ENCODE results near the gene C2orf72. TPM values are rescaled to one million over a fixed set of nuclear protein-coding genes. Genes with fewer than 3 reads are reported as not detected.

Gene C2orf72
- total RNA-seq (2016; rRNA removed; fragmentation: Illumina TruSeq; extraction: Trizol) (147 and 152 TPM in 2 replicates), polyA plus RNA-seq (2011; rRNA removed) (203 and 242 TPM in 2 replicates), polyA minus RNA-seq (2011; rRNA and poly(A)+ RNA removed; ENCODE audit: low replicate concordance) (0.05 and 126 TPM in 2 replicates), Bru-seq, nascent RNA (percentile 96 among the genes with signal in this experiment), BruChase-seq, experiment 1, labeled RNA remaining after a 6-hour chase (percentile 94 among the genes with signal in this experiment), BruChase-seq, experiment 2, labeled RNA remaining after a 2-hour chase (percentile 95 among the genes with signal in this experiment)
- total RNA-seq (2016; cell fraction: cytosol; rRNA removed; fragmentation: Illumina TruSeq; extraction: Trizol; ENCODE audit: low read depth): 25.4 and 28.7 TPM in 2 replicates
- total RNA-seq (2016; cell fraction: insoluble cytoplasmic fraction; rRNA removed; fragmentation: Illumina TruSeq; extraction: Trizol): 131 and 146 TPM in 2 replicates
- total RNA-seq (2016; cell fraction: membrane; rRNA removed; fragmentation: Illumina TruSeq; extraction: Trizol): 109 and 116 TPM in 2 replicates
- 72.4 and 86.5 TPM in 2 replicates for total RNA-seq (2016; cell fraction: nucleus; rRNA removed; fragmentation: Illumina TruSeq; extraction: Trizol)
- polyA plus RNA-seq (2011; cell fraction: cytosol; rRNA removed): 134 and 156 TPM in 2 replicates
- polyA plus RNA-seq (2011; cell fraction: nucleus; rRNA removed): 216 and 271 TPM in 2 replicates
- polyA plus RNA-seq (2012): 95.0 and 118 TPM in 2 replicates
- 32.1 and 34.1 TPM in 2 replicates for polyA plus RNA-seq (2016; cell fraction: cytosol; fragmentation: Illumina TruSeq; extraction: Trizol; ENCODE audit: low read depth)
- 143 and 164 TPM in 2 replicates for polyA plus RNA-seq (2016; cell fraction: insoluble cytoplasmic fraction; fragmentation: Illumina TruSeq; extraction: Trizol; ENCODE audit: low read depth)
- polyA plus RNA-seq (2016; cell fraction: membrane; fragmentation: Illumina TruSeq; extraction: Trizol; ENCODE audit: low read depth): 89.2 and 92.3 TPM in 2 replicates
- polyA plus RNA-seq (2016; cell fraction: nucleus; fragmentation: Illumina TruSeq; extraction: Trizol; ENCODE audit: insufficient read depth, low read depth): 155 and 158 TPM in 2 replicates
- polyA minus RNA-seq (2011; cell fraction: cytosol; rRNA and poly(A)+ RNA removed): 48.1 and 75.6 TPM in 2 replicates
- 48.4 and 62.5 TPM in 2 replicates for polyA minus RNA-seq (2011; cell fraction: nucleus; rRNA and poly(A)+ RNA removed)
- long read RNA-seq, experiment 1, partial matches to known transcripts: 0 of 18 reads
- long read RNA-seq, experiment 1, other reads (novel, unspliced or antisense): 11 of 18 reads
- long read RNA-seq, experiment 2, transcript C2orf72-201 (3 exons, 3,657 nt): major isoform, 98 of 206 reads
- long read RNA-seq, experiment 2, partial matches to known transcripts: 3 of 206 reads
- long read RNA-seq, experiment 2, other reads (novel, unspliced or antisense): 102 of 206 reads

DNA sequence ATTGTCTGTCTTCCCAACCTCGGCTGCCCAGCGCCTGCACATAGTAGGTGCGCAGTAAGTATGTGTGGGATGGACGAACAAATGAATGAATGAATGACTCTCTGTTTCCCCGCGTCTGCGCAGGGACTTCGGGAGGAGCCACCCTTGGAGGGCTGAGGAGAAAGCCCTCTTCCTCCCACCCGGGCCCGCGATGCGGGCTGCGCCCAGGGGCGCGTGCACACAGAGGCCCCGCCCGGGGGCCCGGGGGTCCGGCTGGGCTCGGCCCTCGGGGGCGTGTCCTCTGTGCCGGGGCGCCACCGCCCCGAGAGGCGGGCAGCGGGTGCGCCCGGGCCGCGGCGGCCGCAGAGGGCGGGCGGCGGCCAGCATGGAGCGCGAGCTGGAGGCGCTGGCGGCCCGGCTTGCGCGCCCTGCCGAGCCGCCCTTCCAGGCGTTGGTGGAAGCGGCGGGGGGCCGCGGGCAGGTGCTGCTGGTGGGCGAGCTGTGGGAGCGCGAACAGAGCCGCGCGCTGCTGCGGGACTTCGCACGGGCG is at the start of gene C2orf72:
C2orf72 (plus strand) TSS at position 322 of the 529 bp plus-strand sequence; CDS start at position 365, 43 bp downstream.
- FAIRE-seq: no peak
- H3K27me3 ChIP-seq (ENCODE audit: control insufficient read depth in 1 of 2, insufficient read depth in 2 of 2, low read length in 2 of 2): no peaks in the 10 kb centered on the region; a peak in 1 of 5 replicates
- TF ChIP-seq FOXP1 (IDR thresholded peaks at IDR 0.05) (no peak), FOXP1 (CRISPR knock-in tag; IDR thresholded peaks at IDR 0.05) (no peak), RBM39 (IDR thresholded peaks at IDR 0.05; ENCODE audit: low read depth, low read length, poor library complexity, severe bottlenecking) (no peak), ZNF460 (CRISPR knock-in tag; IDR thresholded peaks at IDR 0.05; ENCODE audit: borderline replicate concordance) (no peak), ZNF670 (CRISPR knock-in tag; IDR thresholded peaks at IDR 0.05; ENCODE audit: borderline replicate concordance) (no peak), ZNF572 (CRISPR knock-in tag; IDR thresholded peaks at IDR 0.05) (no peak), RELA (CRISPR knock-in tag; IDR thresholded peaks at IDR 0.05) (no peak), ZNF24 (IDR thresholded peaks at IDR 0.05) (peak; percentile 96), NFATC3 (CRISPR knock-in tag; IDR thresholded peaks at IDR 0.05) (peak; percentile 33; the same call in 1 of the 2 replicates), FOXC1 (CRISPR knock-in tag; IDR thresholded peaks at IDR 0.05; ENCODE audit: borderline replicate concordance) (no peak), ZMAT3 (CRISPR knock-in tag; conservative IDR thresholded peaks at IDR 0.05) (no peak), ZBTB1 (CRISPR knock-in tag; IDR thresholded peaks at IDR 0.05; ENCODE audit: borderline replicate concordance) (no peak), AGO1 (IDR thresholded peaks at IDR 0.05; ENCODE audit: low read depth, low read length, poor library complexity, severe bottlenecking) (no peak)
- TF ChIP-seq, protein P1, sequence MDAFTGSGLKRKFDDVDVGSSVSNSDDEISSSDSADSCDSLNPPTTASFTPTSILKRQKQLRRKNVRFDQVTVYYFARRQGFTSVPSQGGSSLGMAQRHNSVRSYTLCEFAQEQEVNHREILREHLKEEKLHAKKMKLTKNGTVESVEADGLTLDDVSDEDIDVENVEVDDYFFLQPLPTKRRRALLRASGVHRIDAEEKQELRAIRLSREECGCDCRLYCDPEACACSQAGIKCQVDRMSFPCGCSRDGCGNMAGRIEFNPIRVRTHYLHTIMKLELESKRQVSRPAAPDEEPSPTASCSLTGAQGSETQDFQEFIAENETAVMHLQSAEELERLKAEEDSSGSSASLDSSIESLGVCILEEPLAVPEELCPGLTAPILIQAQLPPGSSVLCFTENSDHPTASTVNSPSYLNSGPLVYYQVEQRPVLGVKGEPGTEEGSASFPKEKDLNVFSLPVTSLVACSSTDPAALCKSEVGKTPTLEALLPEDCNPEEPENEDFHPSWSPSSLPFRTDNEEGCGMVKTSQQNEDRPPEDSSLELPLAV (CRISPR knock-in tag; conservative IDR thresholded peaks at IDR 0.05; ENCODE audit: low read depth): 0 out of 2 replicates have a peak, but pooled peaks have one; percentile 36
- TF ChIP-seq, protein P2, sequence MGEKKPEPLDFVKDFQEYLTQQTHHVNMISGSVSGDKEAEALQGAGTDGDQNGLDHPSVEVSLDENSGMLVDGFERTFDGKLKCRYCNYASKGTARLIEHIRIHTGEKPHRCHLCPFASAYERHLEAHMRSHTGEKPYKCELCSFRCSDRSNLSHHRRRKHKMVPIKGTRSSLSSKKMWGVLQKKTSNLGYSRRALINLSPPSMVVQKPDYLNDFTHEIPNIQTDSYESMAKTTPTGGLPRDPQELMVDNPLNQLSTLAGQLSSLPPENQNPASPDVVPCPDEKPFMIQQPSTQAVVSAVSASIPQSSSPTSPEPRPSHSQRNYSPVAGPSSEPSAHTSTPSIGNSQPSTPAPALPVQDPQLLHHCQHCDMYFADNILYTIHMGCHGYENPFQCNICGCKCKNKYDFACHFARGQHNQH (CRISPR knock-in tag; IDR thresholded peaks at IDR 0.05): no peak

More for the DNA sequence above, at the start of gene C2orf72:
- Histone ChIP-seq H3K4me3 (replicated peaks in 1 of 3; ENCODE audit: insufficient read depth in 1 of 3, low read depth in 2 of 3, low read length in 3 of 3) (peak within 1 kb of the TSS; percentile 83 to 99 (median 99)), H3K4me1 (ENCODE audit: insufficient read depth, low read length) (peaks cover 87% of the 10 kb centered on the region), H3K4me2 (ENCODE audit: low read depth, low read length) (peak within 1 kb of the TSS; percentile 98), H3K9me3 (ENCODE audit: low read length) (no peaks in the 10 kb centered on the region), H4K20me1 (ENCODE audit: insufficient read depth, low read length) (peaks cover 6% of the 10 kb centered on the region; the same call in 1 of the 2 replicates), H3K9ac (ENCODE audit: insufficient read depth, low read depth, low read length) (peak within 1 kb of the TSS; percentile 90), H3K36me3 (replicated peaks in 1 of 2; ENCODE audit: control insufficient read depth in 1 of 2, insufficient read depth in 2 of 2, low read length in 2 of 2) (peaks cover 9 to 13% of the 10 kb centered on the region in 2 experiments), H2AFZ (ENCODE audit: low read length) (no peak within 1 kb of the TSS), H3K79me2 (ENCODE audit: insufficient read depth, low read length) (peaks cover 36% of the 10 kb centered on the region), H3K27ac (ENCODE audit: extremely low read length, insufficient read depth, low read length) (peak within 1 kb of the TSS; percentile 92)
- BruUV-seq (replicated peaks): no TSS peak
- 3% methylated on average over 8 of the region's 61 CpGs for WGBS (ENCODE audit: low lambda C conversion rate)
- ATAC-seq: peak; percentile 69
- in situ Hi-C loops (cut with HindIII; ENCODE audit: extremely low pct_ligation_motif_present, low pct_unique_long_range_greater_than_20kb) (no loop called here), intact Hi-C loops (cut with micrococcal nuclease; ENCODE audit: unreplicated experiment) (no loop called here)
- POLR2A ChIA-PET: interaction anchor here (8.5 kb wide), 1 partner anchor 13 kb away, joined by 399 read pairs; no protein-coding TSS in a partner anchor
- CTCF ChIA-PET (ENCODE audit: low intra/inter-chr PET ratio, low total read pairs): interaction anchor here (2.7 kb wide), 1 partner anchor 15 kb away, joined by 25 read pairs; no protein-coding TSS in a partner anchor
- DNase-seq (ENCODE audit: low spot score): no peak

Data from HepG2 (cell line).